ENCODE measurements around the gene PPP1R2.

- no peak for TF ChIP-seq POLR2A (IDR thresholded peaks at IDR 0.05)
- no peak for TF ChIP-seq CTCF (IDR thresholded peaks at IDR 0.05)
Measured at GRCh38 chr3:195549931-195550519, 6.9 kb upstream of the PPP1R2 start.
